B cell (primary cell): ENCODE measurements around the gene WASHC3.

Source experiments
- EZH2 ChIP-seq: IDR thresholded peaks from 2 replicates; pipeline ENCODE4 v1.6.1; 2012; ENCODE audit warnings: borderline replicate concordance, low read depth, mild to moderate bottlenecking, moderate library complexity, low read length; ENCODE audit not compliant: insufficient read depth, poor library complexity, severe bottlenecking
- TF ChIP-seq, protein P1 (sequence below): fragments of 200-600 bp; IDR thresholded peaks from one replicate; pipeline ENCODE4 v1.8.0; 2022; ENCODE audit warnings: antibody characterized with exemption, mild to moderate bottlenecking

DNA sequence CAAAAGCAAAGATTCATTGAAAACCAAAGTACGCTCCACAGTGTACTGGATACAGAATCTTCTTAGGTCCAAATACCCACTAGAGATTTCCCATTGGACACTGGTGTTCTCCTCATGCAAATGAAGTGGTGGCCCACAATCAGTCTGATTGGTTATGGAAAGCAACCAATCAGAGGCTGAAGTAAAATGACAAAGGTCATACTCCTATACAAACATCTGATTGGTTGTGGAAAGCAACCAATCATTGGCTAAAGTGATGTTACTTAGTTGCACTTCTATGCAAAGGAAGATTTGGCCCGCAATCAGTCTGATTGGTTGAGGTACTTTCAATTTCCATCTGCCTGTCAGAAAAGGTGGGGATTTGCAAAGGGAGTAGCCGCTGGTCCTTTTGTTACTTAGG lies 1.3 kb upstream of the WASHC3 start:
- TF ChIP-seq, protein P1, sequence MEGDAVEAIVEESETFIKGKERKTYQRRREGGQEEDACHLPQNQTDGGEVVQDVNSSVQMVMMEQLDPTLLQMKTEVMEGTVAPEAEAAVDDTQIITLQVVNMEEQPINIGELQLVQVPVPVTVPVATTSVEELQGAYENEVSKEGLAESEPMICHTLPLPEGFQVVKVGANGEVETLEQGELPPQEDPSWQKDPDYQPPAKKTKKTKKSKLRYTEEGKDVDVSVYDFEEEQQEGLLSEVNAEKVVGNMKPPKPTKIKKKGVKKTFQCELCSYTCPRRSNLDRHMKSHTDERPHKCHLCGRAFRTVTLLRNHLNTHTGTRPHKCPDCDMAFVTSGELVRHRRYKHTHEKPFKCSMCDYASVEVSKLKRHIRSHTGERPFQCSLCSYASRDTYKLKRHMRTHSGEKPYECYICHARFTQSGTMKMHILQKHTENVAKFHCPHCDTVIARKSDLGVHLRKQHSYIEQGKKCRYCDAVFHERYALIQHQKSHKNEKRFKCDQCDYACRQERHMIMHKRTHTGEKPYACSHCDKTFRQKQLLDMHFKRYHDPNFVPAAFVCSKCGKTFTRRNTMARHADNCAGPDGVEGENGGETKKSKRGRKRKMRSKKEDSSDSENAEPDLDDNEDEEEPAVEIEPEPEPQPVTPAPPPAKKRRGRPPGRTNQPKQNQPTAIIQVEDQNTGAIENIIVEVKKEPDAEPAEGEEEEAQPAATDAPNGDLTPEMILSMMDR = no peak
- TF ChIP-seq EZH2 = no peak
